ENCODE measurements around the gene HAPLN1. TPM values are rescaled to one million over a fixed set of nuclear protein-coding genes. Genes with fewer than 3 reads are reported as not detected.
A peak's percentile ranks its signal among the peaks of the same experiment; 100 is the strongest.

Gene HAPLN1
- polyA plus RNA-seq, 1 of the 3 experiments (the other 2 are of a cell fraction), result 0.30 TPM

- H3K4me1 ChIP-seq (ENCODE audit: control insufficient read depth in 1 of 2, insufficient read depth in 2 of 2, low read depth in 1 of 2, low read length in 1 of 2), result no peaks in the 10 kb centered on the region
- no peak overlapping the region for H3K27ac ChIP-seq (ENCODE audit: low read depth in 2 of 2, low read length in 1 of 2)
- ChIA-PET CTCF (no interaction called here), POLR2A (no interaction called here)
- WGBS (ENCODE audit: low lambda C conversion rate), result 46% methylated on average over 6 of the region's 6 CpGs
- H4K20me1 ChIP-seq (ENCODE audit: insufficient read depth), result no peaks in the 10 kb centered on the region
- no peaks in the 10 kb centered on the region for H3K79me2 ChIP-seq (ENCODE audit: insufficient read depth)
- no peak overlapping the region for H3K4me2 ChIP-seq
- no peaks in the 10 kb centered on the region for H3F3A ChIP-seq (replicated peaks; ENCODE audit: insufficient read depth)
- no peak overlapping the region for H3K4me3 ChIP-seq (ENCODE audit: low read depth in 2 of 2, low read length in 1 of 2)
- no peaks in the 10 kb centered on the region for H3K9me2 ChIP-seq
- no peaks in the 10 kb centered on the region for H3K27me3 ChIP-seq (ENCODE audit: insufficient read depth)
- H3K9me3 ChIP-seq, result no peaks in the 10 kb centered on the region
- H3K36me3 ChIP-seq (replicated peaks in 1 of 2; ENCODE audit: control insufficient read depth in 1 of 2, insufficient read depth in 2 of 2, low read length in 1 of 2), result no peaks in the 10 kb centered on the region
- H3K9ac ChIP-seq, result no peak overlapping the region
- no peak for TF ChIP-seq CHD2 (IDR thresholded peaks at IDR 0.05; ENCODE audit: low read length, partially characterized antibody)
- TF ChIP-seq, protein P1, sequence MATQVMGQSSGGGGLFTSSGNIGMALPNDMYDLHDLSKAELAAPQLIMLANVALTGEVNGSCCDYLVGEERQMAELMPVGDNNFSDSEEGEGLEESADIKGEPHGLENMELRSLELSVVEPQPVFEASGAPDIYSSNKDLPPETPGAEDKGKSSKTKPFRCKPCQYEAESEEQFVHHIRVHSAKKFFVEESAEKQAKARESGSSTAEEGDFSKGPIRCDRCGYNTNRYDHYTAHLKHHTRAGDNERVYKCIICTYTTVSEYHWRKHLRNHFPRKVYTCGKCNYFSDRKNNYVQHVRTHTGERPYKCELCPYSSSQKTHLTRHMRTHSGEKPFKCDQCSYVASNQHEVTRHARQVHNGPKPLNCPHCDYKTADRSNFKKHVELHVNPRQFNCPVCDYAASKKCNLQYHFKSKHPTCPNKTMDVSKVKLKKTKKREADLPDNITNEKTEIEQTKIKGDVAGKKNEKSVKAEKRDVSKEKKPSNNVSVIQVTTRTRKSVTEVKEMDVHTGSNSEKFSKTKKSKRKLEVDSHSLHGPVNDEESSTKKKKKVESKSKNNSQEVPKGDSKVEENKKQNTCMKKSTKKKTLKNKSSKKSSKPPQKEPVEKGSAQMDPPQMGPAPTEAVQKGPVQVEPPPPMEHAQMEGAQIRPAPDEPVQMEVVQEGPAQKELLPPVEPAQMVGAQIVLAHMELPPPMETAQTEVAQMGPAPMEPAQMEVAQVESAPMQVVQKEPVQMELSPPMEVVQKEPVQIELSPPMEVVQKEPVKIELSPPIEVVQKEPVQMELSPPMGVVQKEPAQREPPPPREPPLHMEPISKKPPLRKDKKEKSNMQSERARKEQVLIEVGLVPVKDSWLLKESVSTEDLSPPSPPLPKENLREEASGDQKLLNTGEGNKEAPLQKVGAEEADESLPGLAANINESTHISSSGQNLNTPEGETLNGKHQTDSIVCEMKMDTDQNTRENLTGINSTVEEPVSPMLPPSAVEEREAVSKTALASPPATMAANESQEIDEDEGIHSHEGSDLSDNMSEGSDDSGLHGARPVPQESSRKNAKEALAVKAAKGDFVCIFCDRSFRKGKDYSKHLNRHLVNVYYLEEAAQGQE (IDR thresholded peaks at IDR 0.05; ENCODE audit: low read depth, low read length), result no peak
- no peak for TF ChIP-seq NRF1 (IDR thresholded peaks at IDR 0.05; ENCODE audit: low read depth, low read length)
- no peak overlapping the region for H2AFZ ChIP-seq (ENCODE audit: low read depth)
- DNase-seq, result no peak
Measured at GRCh38 chr5:83636156-83636555, 84.5 kb downstream of the HAPLN1 start.

DNA sequence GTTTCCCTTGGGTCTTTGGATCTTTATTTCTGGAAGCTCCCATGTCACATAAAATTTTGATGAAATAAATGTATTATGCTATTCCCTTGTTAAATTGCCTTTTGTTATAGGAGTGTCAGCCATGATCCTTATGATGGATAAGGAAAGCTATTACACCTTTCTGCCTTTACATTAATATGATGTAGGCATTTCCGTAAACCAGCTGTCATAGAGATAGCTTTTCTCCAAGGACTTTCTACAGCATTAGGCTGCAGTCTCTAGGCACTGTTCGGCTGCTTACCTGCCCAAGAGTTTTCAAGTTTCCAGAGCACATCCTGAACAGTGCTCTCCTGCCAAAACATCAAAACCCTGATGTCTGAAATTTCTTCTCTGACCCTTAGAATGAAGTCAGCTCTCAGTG is 87.4 kb downstream of the HAPLN1 start:
- Histone ChIP-seq H3K4me3 (ENCODE audit: low read depth in 2 of 2, low read length in 1 of 2) (no peak overlapping the region), H4K20me1 (ENCODE audit: insufficient read depth) (no peaks in the 10 kb centered on the region), H3K36me3 (replicated peaks in 1 of 2; ENCODE audit: control insufficient read depth in 1 of 2, insufficient read depth in 2 of 2, low read length in 1 of 2) (no peaks in the 10 kb centered on the region), H3K79me2 (ENCODE audit: insufficient read depth) (no peaks in the 10 kb centered on the region), H3K9ac (no peak overlapping the region), H3K27me3 (ENCODE audit: insufficient read depth) (no peaks in the 10 kb centered on the region), H3K4me2 (no peak overlapping the region), H3K9me3 (no peaks in the 10 kb centered on the region), H3K9me2 (no peaks in the 10 kb centered on the region), H2AFZ (ENCODE audit: low read depth) (peak overlapping the region; percentile 7; the same call in 1 of the 2 replicates), H3K4me1 (ENCODE audit: control insufficient read depth in 1 of 2, insufficient read depth in 2 of 2, low read depth in 1 of 2, low read length in 1 of 2) (no peaks in the 10 kb centered on the region; a peak in 1 of 4 replicates), H3K27ac (ENCODE audit: low read depth in 2 of 2, low read length in 1 of 2) (no peak overlapping the region; a peak in 1 of 4 replicates), H3F3A (replicated peaks; ENCODE audit: insufficient read depth) (no peaks in the 10 kb centered on the region)
- DNase-seq, result no peak
- TF ChIP-seq RXRA (IDR thresholded peaks at IDR 0.05; ENCODE audit: borderline replicate concordance, low read depth) (no peak), ELF1 (IDR thresholded peaks at IDR 0.05) (no peak), GATA2 (CRISPR knock-in tag; IDR thresholded peaks at IDR 0.05) (no peak), MXI1 (IDR thresholded peaks at IDR 0.05; ENCODE audit: low read depth, low read length) (no peak), FOXM1 (IDR thresholded peaks at IDR 0.05; ENCODE audit: low read depth) (no peak)
- TF ChIP-seq, protein P2, sequence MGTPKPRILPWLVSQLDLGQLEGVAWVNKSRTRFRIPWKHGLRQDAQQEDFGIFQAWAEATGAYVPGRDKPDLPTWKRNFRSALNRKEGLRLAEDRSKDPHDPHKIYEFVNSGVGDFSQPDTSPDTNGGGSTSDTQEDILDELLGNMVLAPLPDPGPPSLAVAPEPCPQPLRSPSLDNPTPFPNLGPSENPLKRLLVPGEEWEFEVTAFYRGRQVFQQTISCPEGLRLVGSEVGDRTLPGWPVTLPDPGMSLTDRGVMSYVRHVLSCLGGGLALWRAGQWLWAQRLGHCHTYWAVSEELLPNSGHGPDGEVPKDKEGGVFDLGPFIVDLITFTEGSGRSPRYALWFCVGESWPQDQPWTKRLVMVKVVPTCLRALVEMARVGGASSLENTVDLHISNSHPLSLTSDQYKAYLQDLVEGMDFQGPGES (IDR thresholded peaks at IDR 0.05; ENCODE audit: low read depth, low read length), result no peak
- 80% methylated on average over 2 of the region's 2 CpGs for WGBS (ENCODE audit: low lambda C conversion rate)
- POLR2A ChIA-PET, result no interaction called here
- CTCF ChIA-PET, result no interaction called here

Data from SK-N-SH (cell line).